ENCODE data around the gene TAF3. TPM values are rescaled to one million over a fixed set of nuclear protein-coding genes. Genes with fewer than 3 reads are reported as not detected.

Gene TAF3
- total and polyA plus RNA-seq, 8 donors: 7.0 to 10.4 (median 9.2) TPM

DNA sequence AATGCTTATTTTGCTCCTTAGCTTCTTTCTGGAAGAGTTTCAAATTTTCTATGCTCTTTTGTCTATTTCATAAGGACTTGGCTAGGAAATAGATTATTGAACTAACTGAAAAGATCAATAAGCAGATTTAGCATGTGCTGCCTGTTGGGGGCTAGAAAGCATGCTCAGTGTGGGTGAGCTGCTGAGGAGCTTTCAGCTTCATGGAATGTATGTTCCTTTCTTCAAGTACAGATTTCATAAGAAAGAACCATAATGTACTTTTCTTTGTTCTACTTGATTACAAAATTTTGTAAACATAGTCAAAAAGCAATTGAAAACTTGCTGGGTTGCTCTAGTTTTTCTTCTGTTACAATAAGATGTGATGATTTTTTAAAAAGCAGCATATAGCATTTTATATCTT, 73.8 kb downstream of the TAF3 start:
- no peak overlapping the region for H3K27ac ChIP-seq
- DNase-seq (no peak), ATAC-seq (no peak)
- intact Hi-C loops (cut with DNase I): no loop called here
- no peak for TF ChIP-seq CTCF (IDR thresholded peaks at IDR 0.05)
- H3K4me3 ChIP-seq: no peak overlapping the region
- no peaks in the 10 kb centered on the region for H3K9me3 ChIP-seq
- no peaks in the 10 kb centered on the region for H3K27me3 ChIP-seq
- H3K4me1 ChIP-seq: peaks cover 0 to 5% of the 10 kb centered on the region in 2 donors
- H3K36me3 ChIP-seq: peaks cover 0 to 4% of the 10 kb centered on the region in 2 donors

DNA sequence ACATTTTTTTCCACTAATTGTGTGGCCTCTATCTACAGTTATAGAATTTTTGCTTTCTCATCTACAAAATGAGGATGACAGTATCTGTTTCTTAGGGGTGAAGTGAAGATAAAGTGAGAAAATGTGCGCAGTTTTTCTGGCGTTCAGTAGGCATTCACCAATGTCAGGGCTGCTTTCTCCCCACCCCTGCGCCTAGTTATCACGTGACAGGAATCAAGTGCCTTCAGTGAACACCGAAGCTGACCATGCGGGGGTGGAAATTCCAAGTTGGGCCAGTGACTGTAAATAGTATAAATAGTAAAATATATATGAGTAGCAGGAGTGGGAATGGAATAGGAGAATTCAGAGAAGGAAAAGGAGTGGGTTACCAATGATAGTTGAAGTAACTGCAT, 77.4 kb downstream of the TAF3 start:
- no peak for DNase-seq
- no peak for TF ChIP-seq CTCF (IDR thresholded peaks at IDR 0.05)
- H3K4me3 ChIP-seq: no peak overlapping the region
- intact Hi-C loops (cut with DNase I): no loop called here
- no peak overlapping the region for H3K27ac ChIP-seq
- H3K4me1 ChIP-seq: peaks cover 0 to 5% of the 10 kb centered on the region in 2 donors
- peaks cover 0 to 9% of the 10 kb centered on the region in 2 donors for H3K36me3 ChIP-seq
- no peaks in the 10 kb centered on the region for H3K27me3 ChIP-seq
- H3K9me3 ChIP-seq: no peaks in the 10 kb centered on the region
- ATAC-seq: no peak

DNA sequence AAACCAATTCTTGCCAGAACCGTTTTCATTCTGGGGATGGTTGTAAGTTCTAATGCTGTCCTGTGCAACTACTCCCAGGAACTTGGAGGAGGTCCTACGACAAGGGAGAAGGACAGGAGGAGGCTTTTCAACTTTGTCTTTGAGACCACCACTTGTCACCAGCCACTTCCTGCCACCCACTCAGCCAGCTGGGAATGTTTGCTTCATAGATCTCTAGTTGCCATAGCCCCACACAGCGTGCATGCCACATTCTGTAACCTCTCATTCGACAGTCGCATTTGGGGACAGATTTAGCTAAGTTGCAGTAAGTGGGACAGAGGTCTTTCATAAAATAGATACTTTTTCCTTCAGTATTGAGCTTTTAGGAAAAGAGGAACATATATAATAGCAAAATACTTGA, 78.0 kb downstream of the TAF3 start:
- Histone ChIP-seq H3K4me1 (peaks cover 0 to 5% of the 10 kb centered on the region in 2 donors), H3K27me3 (no peaks in the 10 kb centered on the region), H3K9me3 (no peaks in the 10 kb centered on the region), H3K36me3 (peaks cover 0 to 9% of the 10 kb centered on the region in 2 donors), H3K27ac (no peak overlapping the region), H3K4me3 (no peak overlapping the region)
- ATAC-seq (no peak), DNase-seq (no peak)
- intact Hi-C loops (cut with DNase I): no loop called here
- TF ChIP-seq CTCF (IDR thresholded peaks at IDR 0.05): no peak

- intact Hi-C loops (cut with DNase I): no loop called here
- TF ChIP-seq CTCF (IDR thresholded peaks at IDR 0.05): no peak
- H3K27me3 ChIP-seq: no peaks in the 10 kb centered on the region
- H3K4me1 ChIP-seq: no peaks in the 10 kb centered on the region
- H3K36me3 ChIP-seq: peaks cover 0 to 9% of the 10 kb centered on the region in 2 donors
- no peaks in the 10 kb centered on the region for H3K9me3 ChIP-seq
- no peak overlapping the region for H3K4me3 ChIP-seq
- DNase-seq: no peak
- no peak for ATAC-seq
- H3K27ac ChIP-seq: no peak overlapping the region
Measured at GRCh38 chr10:7901256-7901655, 83.0 kb downstream of the TAF3 start.

GRCh38 chr10:7902413-7902812, 84.1 kb downstream of the TAF3 start:
- TF ChIP-seq CTCF (IDR thresholded peaks at IDR 0.05): no peak
- peaks cover 0 to 5% of the 10 kb centered on the region in 2 donors for H3K36me3 ChIP-seq
- H3K4me1 ChIP-seq: no peaks in the 10 kb centered on the region
- no peak for ATAC-seq
- H3K27me3 ChIP-seq: no peaks in the 10 kb centered on the region
- no peak overlapping the region for H3K4me3 ChIP-seq
- H3K27ac ChIP-seq: no peak overlapping the region
- H3K9me3 ChIP-seq: no peaks in the 10 kb centered on the region
- intact Hi-C loops (cut with DNase I): no loop called here
- DNase-seq: no peak

All from left lung (tissue), 10 donors.